H9 (cell line): ENCODE data around the gene NINL. TPM values are rescaled to one million over a fixed set of nuclear protein-coding genes. Genes with fewer than 3 reads are reported as not detected.

Source experiments
- DNase-seq: peaks from one replicate; pipeline ENCODE4 v3.0.0-alpha.2; 2017
- H2AFZ ChIP-seq: one replicate; pipeline ENCODE4 v1.6.1; 2013; ENCODE audit warnings: mild to moderate bottlenecking, low read length, control low read depth, moderate library complexity
- H2AK5ac ChIP-seq: 2 replicates; pipeline ENCODE4 v1.6.1; 2013; ENCODE audit warnings: low read length, control low read depth, mixed read lengths; ENCODE audit not compliant: insufficient read length
- H2BK120ac ChIP-seq: one replicate; pipeline ENCODE4 v1.6.1; 2013; ENCODE audit warnings: low read depth, mild to moderate bottlenecking, low read length, control low read depth, inconsistent platforms; ENCODE audit not compliant: poor library complexity, severe bottlenecking
- H2BK12ac ChIP-seq: 2 replicates; pipeline ENCODE4 v1.6.1; 2013; ENCODE audit warnings: low read length, control low read depth, mixed read lengths, low read depth; ENCODE audit not compliant: insufficient read length
- H2BK15ac ChIP-seq: 2 replicates; pipeline ENCODE4 v1.6.1; 2013; ENCODE audit warnings: low read depth, low read length, control low read depth
- H2BK20ac ChIP-seq: one replicate; pipeline ENCODE4 v1.6.1; 2013; ENCODE audit warnings: low read depth, mild to moderate bottlenecking, low read length, control low read depth, inconsistent platforms; ENCODE audit not compliant: poor library complexity, severe bottlenecking
- H2BK5ac ChIP-seq: 2 replicates; pipeline ENCODE4 v1.6.1; 2013; ENCODE audit warnings: low read length, control low read depth, mixed read lengths; ENCODE audit not compliant: insufficient read length
- H3K14ac ChIP-seq: 2 replicates; pipeline ENCODE4 v1.6.1; 2013; ENCODE audit warnings: low read length, control low read depth; ENCODE audit not compliant: insufficient read depth
- H3K18ac ChIP-seq: 2 replicates; pipeline ENCODE4 v1.6.1; 2013; ENCODE audit warnings: low read depth, mild to moderate bottlenecking, mixed read lengths, low read length, control low read depth; ENCODE audit not compliant: insufficient read length
- H3K23ac ChIP-seq: 2 replicates; pipeline ENCODE4 v1.6.1; 2013; ENCODE audit warnings: low read length, control low read depth, mixed read lengths, low read depth; ENCODE audit not compliant: insufficient read length
- H3K23me2 ChIP-seq: 2 replicates; pipeline ENCODE4 v1.6.1; 2013; ENCODE audit warnings: low read depth, mild to moderate bottlenecking, mixed read lengths, low read length, control low read depth; ENCODE audit not compliant: insufficient read length, poor library complexity, severe bottlenecking
- H3K27ac ChIP-seq: 2 replicates; pipeline ENCODE4 v1.5.1; 2013; ENCODE audit warnings: low read length, control low read depth, mixed read lengths, low read depth; ENCODE audit not compliant: insufficient read length
- H3K27me3 ChIP-seq: 2 replicates; pipeline ENCODE4 v1.6.1; 2013; ENCODE audit warnings: low read length, control low read depth, inconsistent platforms; ENCODE audit not compliant: insufficient read depth
- H3K4ac ChIP-seq: 2 replicates; pipeline ENCODE4 v1.6.1; 2013; ENCODE audit warnings: low read depth, mild to moderate bottlenecking, control low read depth, inconsistent platforms, low read length, moderate library complexity
- H3K4me1 ChIP-seq: 2 replicates; pipeline ENCODE4 v1.6.1; 2013; ENCODE audit warnings: low read length, control low read depth, inconsistent platforms; ENCODE audit not compliant: insufficient read depth
- H3K4me2 ChIP-seq: 2 replicates; pipeline ENCODE4 v1.6.1; 2013; ENCODE audit warnings: low read length, control low read depth, mixed read lengths; ENCODE audit not compliant: insufficient read length, insufficient read depth
- H3K56ac ChIP-seq: 2 replicates; pipeline ENCODE4 v1.6.1; 2013; ENCODE audit warnings: low read depth, mild to moderate bottlenecking, mixed read lengths, low read length, control low read depth; ENCODE audit not compliant: insufficient read length
- H3K79me1 ChIP-seq: 2 replicates; pipeline ENCODE4 v1.6.1; 2013; ENCODE audit warnings: low read depth, mild to moderate bottlenecking, moderate library complexity, low read length, control low read depth, inconsistent platforms; ENCODE audit not compliant: insufficient read depth, poor library complexity, severe bottlenecking
- H3K79me2 ChIP-seq: 2 replicates; pipeline ENCODE4 v1.6.1; 2013; ENCODE audit warnings: low read length, control low read depth, inconsistent platforms; ENCODE audit not compliant: insufficient read depth
- H3K9ac ChIP-seq: 2 replicates; pipeline ENCODE4 v1.6.1; 2013; ENCODE audit warnings: low read length, control low read depth, mixed read lengths; ENCODE audit not compliant: insufficient read length; ENCODE audit errors: extremely low read depth
- H3K9me3 ChIP-seq: one replicate; pipeline ENCODE4 v1.6.1; 2013; ENCODE audit warnings: low read depth, low read length, inconsistent platforms; ENCODE audit not compliant: control insufficient read depth
- H3T11ph ChIP-seq: one replicate; pipeline ENCODE4 v1.6.1; 2013; ENCODE audit warnings: mild to moderate bottlenecking, low read length, control low read depth, inconsistent platforms
- H4K20me1 ChIP-seq: one replicate; pipeline ENCODE4 v1.6.1; 2013; ENCODE audit not compliant: control insufficient read depth, insufficient read length, insufficient read depth
- H4K5ac ChIP-seq: 2 replicates; pipeline ENCODE4 v1.6.1; 2013; ENCODE audit warnings: low read depth, mild to moderate bottlenecking, mixed read lengths, low read length, control low read depth; ENCODE audit not compliant: insufficient read length
- H4K8ac ChIP-seq: replicated peaks from 2 replicates; pipeline ENCODE4 v1.6.1; 2013; ENCODE audit warnings: low read length, control low read depth, mixed read lengths, low read depth; ENCODE audit not compliant: insufficient read length
- H4K91ac ChIP-seq: 2 replicates; pipeline ENCODE4 v1.6.1; 2013; ENCODE audit warnings: low read depth, mild to moderate bottlenecking, moderate library complexity, mixed read lengths, low read length, control low read depth; ENCODE audit not compliant: insufficient read length
- H3K27ac Mint-ChIP-seq, 3 experiments: 2 replicates in 2 of 3; 3 replicates in 1 of 3; pipeline ENCODE4 v1.8.0; 2020 to 2021; ENCODE audit warnings: mixed read lengths in 3 of 3, mild to moderate bottlenecking in 1 of 3, moderate library complexity in 1 of 3
- H3K27me3 Mint-ChIP-seq: 2 replicates; pipeline ENCODE4 v1.8.0; 2021; ENCODE audit warnings: low read depth, mild to moderate bottlenecking, moderate library complexity, mixed read lengths
- H3K36me3 Mint-ChIP-seq, 3 experiments: 2 replicates in 2 of 3; 3 replicates in 1 of 3; pipeline ENCODE4 v1.8.0; 2020 to 2021; ENCODE audit warnings: low read depth in 3 of 3, mixed read lengths in 3 of 3; ENCODE audit not compliant: insufficient read depth in 1 of 3
- H3K4me1 Mint-ChIP-seq, 2 experiments: 2 replicates each; pipeline ENCODE4 v1.8.0; 2020; ENCODE audit warnings: mixed read lengths in 2 of 2
- H3K4me3 Mint-ChIP-seq, 2 experiments: 2 replicates in 1 of 2; 3 replicates in 1 of 2; pipeline ENCODE4 v1.8.0; 2020 to 2021; ENCODE audit warnings: mild to moderate bottlenecking in 2 of 2, mixed read lengths in 2 of 2, moderate library complexity in 1 of 2
- H3K9me3 Mint-ChIP-seq, 2 experiments: 2 replicates in 1 of 2; 3 replicates in 1 of 2; pipeline ENCODE4 v1.8.0; 2020; ENCODE audit warnings: mild to moderate bottlenecking in 2 of 2, mixed read lengths in 2 of 2, moderate library complexity in 1 of 2
- WGBS: extraction: QIAGEN DNeasy Blood & Tissue Kit; methylation state at CpG from one replicate; pipeline ENCODE4 v1.1.7; 2013; ENCODE audit warnings: missing lambda C conversion rate, low lambda C conversion rate, mixed read lengths; ENCODE audit not compliant: insufficient read length; ENCODE audit errors: extremely low coverage; 5-methylcytosine and 5-hydroxymethylcytosine counted together
- total RNA-seq: library from RNA; stranded (reverse); gene quantifications from 2 replicates; pipeline ENCODE4 v1.2.1, GENCODE V29; 2021
- TF ChIP-seq, protein P1 (sequence below): fragments of 200-600 bp; sonication (generic); conservative IDR thresholded peaks from 3 replicates; pipeline ENCODE4 v1.8.0; 2021; ENCODE audit warnings: antibody characterized with exemption, mild to moderate bottlenecking

NINL gene
- total RNA-seq, 1 experiment from 2014 or later: 34.3 TPM

DNA sequence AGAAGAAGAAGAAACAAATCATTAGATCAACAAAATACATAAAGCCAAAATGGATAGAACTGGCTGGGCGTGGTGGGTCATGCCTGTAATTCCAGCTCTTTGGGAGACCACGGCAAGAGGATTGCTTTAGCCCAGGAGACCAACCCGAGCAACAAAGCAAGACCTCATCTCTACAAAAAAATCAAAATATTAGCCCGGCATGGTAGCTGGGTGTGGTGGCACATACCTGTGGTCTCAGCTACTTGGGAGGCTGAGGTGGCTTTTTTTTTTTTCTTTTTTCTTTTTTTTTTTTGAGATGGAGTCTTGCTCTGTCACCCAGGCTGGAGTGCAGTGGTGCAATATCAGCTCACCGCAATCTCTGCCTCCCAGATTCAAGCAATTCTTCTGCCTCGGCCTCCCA, 21.5 kb downstream of the NINL start:
- H3K23ac ChIP-seq: no peak overlapping the region
- H3T11ph ChIP-seq: no peak overlapping the region
- H2BK120ac ChIP-seq: no peak overlapping the region
- H4K20me1 ChIP-seq: no peaks in the 10 kb centered on the region
- no peak overlapping the region for H3K4ac ChIP-seq
- no peaks in the 10 kb centered on the region for H3K4me1 ChIP-seq
- no peak overlapping the region for H2BK12ac ChIP-seq
- H3K4me2 ChIP-seq: no peak overlapping the region
- no peak overlapping the region for H2AFZ ChIP-seq
- H2BK15ac ChIP-seq: no peak overlapping the region
- H3K79me1 ChIP-seq: peaks cover 3% of the 10 kb centered on the region
- WGBS: no CpG with 5 or more reads among the region's 6 CpGs
- no peak overlapping the region for H4K5ac ChIP-seq
- H3K27ac ChIP-seq: no peak overlapping the region
- no peak overlapping the region for H3K4me3 Mint-ChIP-seq
- no peak overlapping the region for H3K18ac ChIP-seq
- no peak for DNase-seq
- H3K79me2 ChIP-seq: peaks cover 16% of the 10 kb centered on the region; the same call in 1 of the 2 replicates
- no peaks in the 10 kb centered on the region for H3K27me3 ChIP-seq
- H2BK20ac ChIP-seq: no peak overlapping the region
- peaks cover 17 to 21% of the 10 kb centered on the region in 2 experiments for H3K9me3 Mint-ChIP-seq
- H4K91ac ChIP-seq: no peak overlapping the region
- no peak overlapping the region for H3K27ac Mint-ChIP-seq
- H3K9ac ChIP-seq: no peak overlapping the region
- no peak overlapping the region for H3K56ac ChIP-seq
- no peaks in the 10 kb centered on the region for H3K23me2 ChIP-seq
- no peak overlapping the region for H2BK5ac ChIP-seq
- H2AK5ac ChIP-seq: no peak overlapping the region
- no peaks in the 10 kb centered on the region for H3K9me3 ChIP-seq
- H4K8ac ChIP-seq: no peak overlapping the region
- H3K36me3 Mint-ChIP-seq: peaks cover 39 to 50% (median 42%) of the 10 kb centered on the region in 3 experiments
- peaks cover 21 to 34% of the 10 kb centered on the region in 2 experiments for H3K4me1 Mint-ChIP-seq
- H3K27me3 Mint-ChIP-seq: no peaks in the 10 kb centered on the region
- TF ChIP-seq, protein P1, sequence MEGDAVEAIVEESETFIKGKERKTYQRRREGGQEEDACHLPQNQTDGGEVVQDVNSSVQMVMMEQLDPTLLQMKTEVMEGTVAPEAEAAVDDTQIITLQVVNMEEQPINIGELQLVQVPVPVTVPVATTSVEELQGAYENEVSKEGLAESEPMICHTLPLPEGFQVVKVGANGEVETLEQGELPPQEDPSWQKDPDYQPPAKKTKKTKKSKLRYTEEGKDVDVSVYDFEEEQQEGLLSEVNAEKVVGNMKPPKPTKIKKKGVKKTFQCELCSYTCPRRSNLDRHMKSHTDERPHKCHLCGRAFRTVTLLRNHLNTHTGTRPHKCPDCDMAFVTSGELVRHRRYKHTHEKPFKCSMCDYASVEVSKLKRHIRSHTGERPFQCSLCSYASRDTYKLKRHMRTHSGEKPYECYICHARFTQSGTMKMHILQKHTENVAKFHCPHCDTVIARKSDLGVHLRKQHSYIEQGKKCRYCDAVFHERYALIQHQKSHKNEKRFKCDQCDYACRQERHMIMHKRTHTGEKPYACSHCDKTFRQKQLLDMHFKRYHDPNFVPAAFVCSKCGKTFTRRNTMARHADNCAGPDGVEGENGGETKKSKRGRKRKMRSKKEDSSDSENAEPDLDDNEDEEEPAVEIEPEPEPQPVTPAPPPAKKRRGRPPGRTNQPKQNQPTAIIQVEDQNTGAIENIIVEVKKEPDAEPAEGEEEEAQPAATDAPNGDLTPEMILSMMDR: no peak
- H3K14ac ChIP-seq: no peak overlapping the region
